ENCODE measurements around the gene ART1.

ART1 gene

DNA sequence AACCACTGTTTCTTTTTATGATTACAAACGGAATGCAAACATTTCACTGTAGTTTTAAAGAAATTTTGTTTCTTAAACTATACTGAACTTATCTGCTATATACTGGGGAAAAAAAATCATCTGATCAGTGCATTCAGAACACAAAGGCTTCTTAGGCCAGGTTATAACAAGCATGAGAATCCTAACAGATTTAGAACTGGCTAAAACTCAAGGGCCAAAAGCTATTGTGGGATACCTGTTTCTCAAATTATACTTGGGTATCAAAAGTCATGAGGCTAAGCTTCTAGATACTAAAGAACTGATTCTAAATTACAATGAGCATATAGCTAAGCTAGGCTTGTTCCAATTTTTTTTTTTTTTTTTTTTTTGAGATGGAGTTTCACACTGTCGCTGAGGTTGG lies 56.0 kb downstream of the ART1 start:
- no peak overlapping the region for H3K4me3 ChIP-seq (ENCODE audit: low read length)
- TF ChIP-seq ZNF274 (IDR thresholded peaks at IDR 0.05; ENCODE audit: low read depth, low read length) = no peak

DNA sequence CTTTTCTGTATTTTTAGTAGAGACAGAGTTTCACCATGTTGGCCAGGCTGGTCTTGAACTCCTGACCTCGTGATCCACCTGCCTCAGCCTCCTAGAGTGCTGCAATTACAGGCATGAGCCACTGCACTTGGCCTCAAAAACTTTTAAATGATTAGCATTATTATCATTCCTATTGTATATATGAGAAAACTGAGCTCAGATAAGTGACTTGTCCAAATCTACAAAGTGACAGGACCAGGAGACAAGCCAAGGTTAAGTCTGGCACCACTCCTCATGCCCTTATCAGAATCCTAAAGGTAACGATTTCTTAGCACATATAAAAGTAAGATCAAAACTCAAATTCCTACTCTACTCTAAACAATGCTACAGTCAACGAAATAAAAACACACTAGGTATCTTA lies 58.5 kb downstream of the ART1 start:
- no peak overlapping the region for H3K4me3 ChIP-seq (ENCODE audit: low read length)
- no peak for TF ChIP-seq ZNF274 (IDR thresholded peaks at IDR 0.05; ENCODE audit: low read depth, low read length)

DNA sequence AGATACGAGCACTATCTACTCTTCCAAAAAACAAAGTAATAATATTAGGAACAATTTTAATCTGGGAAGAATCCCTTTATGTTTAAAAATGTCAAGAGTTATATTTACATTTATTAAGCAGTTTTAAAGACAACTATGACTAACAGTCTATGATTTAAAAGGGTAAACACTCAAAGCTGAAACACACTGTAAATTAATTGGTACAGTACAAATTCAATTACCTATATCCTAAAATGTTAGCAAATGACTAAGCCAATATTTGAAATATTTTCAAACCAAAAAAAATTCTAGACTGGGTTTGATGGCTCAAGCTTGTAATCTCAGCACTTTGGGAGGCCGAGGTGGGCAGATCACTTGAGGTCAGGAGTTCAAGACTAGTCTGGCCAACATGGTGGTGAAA lies 62.2 kb downstream of the ART1 start:
- no peak for TF ChIP-seq ZNF274 (IDR thresholded peaks at IDR 0.05; ENCODE audit: low read depth, low read length)
- H3K4me3 ChIP-seq (ENCODE audit: low read length) = no peak overlapping the region

DNA sequence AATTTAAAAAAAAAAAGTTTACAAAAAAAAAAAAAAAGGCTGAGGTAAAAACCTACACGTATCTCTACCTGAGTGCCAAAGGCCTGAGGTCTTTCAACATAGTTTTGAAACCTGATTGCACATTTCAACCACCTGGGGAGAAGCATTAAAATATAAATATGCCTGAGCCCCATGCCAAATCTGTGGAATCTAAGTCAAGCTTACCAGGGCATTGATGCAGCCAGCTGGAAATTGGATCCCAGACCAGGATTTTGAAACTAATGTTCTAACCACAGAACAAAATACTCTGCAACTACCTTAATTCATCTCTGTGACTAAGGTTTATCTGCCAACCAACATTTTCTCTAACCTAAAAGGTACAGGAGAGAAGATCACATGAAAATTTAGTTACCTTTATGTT lies 65.0 kb downstream of the ART1 start:
- H3K4me3 ChIP-seq (ENCODE audit: low read length) = no peak overlapping the region
- TF ChIP-seq ZNF274 (IDR thresholded peaks at IDR 0.05; ENCODE audit: low read depth, low read length) = no peak

DNA sequence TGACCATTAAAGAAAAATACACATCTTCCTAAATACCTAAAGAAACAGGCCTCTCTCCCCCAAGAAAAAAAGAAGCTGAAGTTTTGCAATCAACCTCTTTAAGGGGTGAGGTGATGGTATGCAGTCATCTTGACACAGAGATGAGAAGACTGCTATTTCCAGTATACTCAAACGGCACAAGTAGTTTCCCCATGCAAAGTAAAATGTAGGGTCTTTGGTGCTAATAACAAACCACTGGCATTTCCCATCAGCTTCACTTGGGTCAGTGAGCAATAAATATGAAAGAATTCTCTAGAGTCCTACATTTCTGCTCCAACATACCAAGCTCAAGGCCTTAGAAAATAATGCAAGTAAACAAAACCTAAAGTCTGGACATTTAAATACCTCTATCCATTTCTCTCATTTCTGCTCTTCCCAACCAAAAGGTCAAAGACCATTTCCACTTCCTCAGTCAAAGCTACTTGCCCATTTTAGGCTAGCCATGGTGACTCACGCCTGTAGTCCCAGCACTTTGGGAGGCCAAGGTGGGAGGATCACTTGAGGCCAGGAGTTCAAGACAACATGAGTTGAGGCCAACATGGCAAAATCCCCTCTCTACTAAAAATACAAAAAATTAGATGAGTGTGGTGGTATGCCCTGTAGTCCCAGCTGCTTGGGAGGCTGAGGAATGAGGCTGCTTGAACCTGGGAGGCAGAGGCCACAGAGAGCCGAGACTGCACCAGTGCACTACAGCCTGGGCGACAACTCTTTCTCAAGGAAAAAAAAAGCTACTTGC lies 65.7 kb downstream of the ART1 start:
- H3K4me3 ChIP-seq (ENCODE audit: low read length) = no peak overlapping the region
- no peak for TF ChIP-seq ZNF274 (IDR thresholded peaks at IDR 0.05; ENCODE audit: low read depth, low read length)

DNA sequence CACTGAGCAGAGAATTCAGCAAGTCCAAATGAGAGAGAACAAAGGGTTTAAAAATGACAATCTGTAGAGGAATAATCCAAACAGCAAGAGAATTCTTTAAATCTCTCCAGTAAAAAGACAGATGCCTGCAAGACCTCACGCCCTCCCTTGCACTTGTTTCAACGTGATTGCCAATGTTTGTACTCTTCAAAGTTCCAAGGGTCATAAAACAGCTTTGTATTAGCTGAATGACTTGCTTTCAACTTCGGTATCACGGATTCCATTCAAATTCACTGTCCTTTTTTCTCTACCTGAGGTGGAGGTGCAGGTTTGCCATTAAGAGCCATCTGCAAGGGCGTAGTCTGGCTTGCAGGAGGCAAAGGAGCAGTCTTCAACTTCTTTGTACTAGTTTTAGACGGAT lies 67.3 kb downstream of the ART1 start:
- no peak overlapping the region for H3K4me3 ChIP-seq (ENCODE audit: low read length)
- no peak for TF ChIP-seq ZNF274 (IDR thresholded peaks at IDR 0.05; ENCODE audit: low read depth, low read length)
